HUES64 (cell line): ENCODE data around the gene KCP.

Experiments
- H3K27ac ChIP-seq: 2 replicates; pipeline ENCODE4 v1.7.0; 2013; ENCODE audit warnings: low read depth, low read length, inconsistent platforms
- H3K27me3 ChIP-seq: 2 replicates; pipeline ENCODE4 v1.6.1; 2013; ENCODE audit warnings: mild to moderate bottlenecking, low read length; ENCODE audit not compliant: insufficient read depth
- H3K36me3 ChIP-seq: 2 replicates; pipeline ENCODE4 v1.6.1; 2013; ENCODE audit warnings: mild to moderate bottlenecking, low read length; ENCODE audit not compliant: insufficient read depth
- H3K4me1 ChIP-seq: 2 replicates; pipeline ENCODE4 v1.6.1; 2013; ENCODE audit warnings: mild to moderate bottlenecking, low read length, moderate library complexity; ENCODE audit not compliant: insufficient read depth
- H3K4me3 ChIP-seq: 2 replicates; pipeline ENCODE4 v1.5.1; 2013; ENCODE audit warnings: mild to moderate bottlenecking, low read length, moderate library complexity
- H3K9ac ChIP-seq: 2 replicates; pipeline ENCODE4 v1.6.1; 2013; ENCODE audit warnings: mild to moderate bottlenecking, low read depth, low read length
- H3K9me3 ChIP-seq: 2 replicates; pipeline ENCODE4 v1.6.1; 2013; ENCODE audit warnings: low read depth, low read length; ENCODE audit not compliant: insufficient read depth
- WGBS: fragments of 150-250, 120-280 bp; methylation state at CpG from one replicate; pipeline ENCODE4 v1.1.7; 2013; ENCODE audit warnings: missing lambda C conversion rate; 5-methylcytosine and 5-hydroxymethylcytosine counted together

KCP gene

DNA sequence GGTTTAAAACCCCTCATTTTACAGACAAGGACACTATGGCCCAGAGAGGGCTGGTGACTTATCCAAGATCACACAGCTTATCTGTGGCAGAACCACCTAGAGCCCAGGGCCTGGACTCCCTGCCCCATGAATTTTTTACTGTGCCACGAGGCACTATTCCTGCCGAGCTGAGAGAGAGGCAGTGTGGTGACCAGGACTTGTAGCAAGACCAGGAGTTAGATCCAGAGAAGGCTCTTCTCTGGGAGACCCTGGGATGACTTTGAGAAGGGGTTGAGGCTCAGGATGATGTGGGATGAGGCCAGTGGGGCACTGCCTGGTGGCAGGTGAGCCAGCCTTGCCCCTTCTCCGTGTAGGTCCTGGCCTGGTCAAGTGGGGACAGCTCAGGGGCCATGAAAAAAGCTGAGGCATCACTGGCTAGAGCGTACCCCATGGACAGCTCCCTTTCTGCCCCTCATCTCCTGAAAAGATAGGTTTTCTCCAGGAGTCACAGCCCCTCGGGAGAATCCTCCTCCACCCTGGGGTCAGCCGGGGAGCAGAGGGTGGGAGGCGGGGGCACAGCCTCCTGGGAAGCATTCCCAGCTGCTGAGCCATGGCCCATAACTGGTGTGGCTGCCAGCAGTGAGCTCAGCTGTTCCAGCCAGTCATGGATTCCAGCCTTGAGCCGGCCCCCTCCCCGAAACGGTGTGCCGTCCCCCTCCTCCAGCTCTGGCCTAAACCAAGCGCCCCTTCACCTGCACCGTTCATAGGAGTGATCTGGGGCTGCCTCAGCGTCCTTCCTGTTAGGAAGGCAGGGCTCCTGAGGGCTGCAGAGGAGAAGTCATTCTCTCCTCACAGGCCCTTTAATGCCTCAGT is 74.5 kb downstream of the KCP start:
- H3K9ac ChIP-seq: no peak overlapping the region
- WGBS: 92% methylated on average over 14 of the region's 14 CpGs
- peaks cover 27% of the 10 kb centered on the region; the same call in 1 of the 2 replicates for H3K36me3 ChIP-seq

DNA sequence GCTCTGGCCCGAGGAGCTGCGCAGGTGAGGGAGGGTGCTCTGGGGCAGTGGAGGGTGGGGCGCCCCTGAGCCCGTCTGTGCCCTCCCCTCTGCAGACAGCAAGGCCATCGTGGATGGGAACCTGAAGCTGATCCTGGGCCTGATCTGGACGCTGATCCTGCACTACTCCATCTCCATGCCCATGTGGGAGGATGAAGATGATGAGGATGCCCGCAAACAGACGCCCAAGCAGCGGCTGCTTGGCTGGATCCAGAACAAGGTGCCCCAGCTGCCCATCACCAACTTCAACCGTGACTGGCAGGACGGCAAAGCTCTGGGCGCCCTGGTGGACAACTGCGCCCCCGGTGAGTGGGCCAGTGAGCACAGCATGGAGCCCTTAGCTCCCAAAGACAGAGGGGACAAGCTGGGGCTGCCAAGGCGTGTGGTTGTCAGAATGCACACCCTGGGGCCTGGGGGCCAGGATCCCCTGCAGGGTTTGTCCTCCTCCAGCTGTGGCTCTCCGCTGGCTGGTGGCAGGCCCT is 75.2 kb downstream of the KCP start:
- H3K36me3 ChIP-seq: peaks cover 23% of the 10 kb centered on the region; the same call in 1 of the 2 replicates
- H3K9me3 ChIP-seq: no peaks in the 10 kb centered on the region
- 93% methylated on average over 16 of the region's 16 CpGs for WGBS
- H3K27ac ChIP-seq: no peak overlapping the region
- peaks cover 11% of the 10 kb centered on the region for H3K27me3 ChIP-seq
- no peak overlapping the region for H3K4me3 ChIP-seq
- H3K4me1 ChIP-seq: peaks cover 15% of the 10 kb centered on the region; the same call in 1 of the 2 replicates
- no peak overlapping the region for H3K9ac ChIP-seq

More for the DNA sequence above, 74.5 kb downstream of the KCP start:
- Histone ChIP-seq H3K27me3 (peaks cover 4% of the 10 kb centered on the region), H3K9me3 (no peaks in the 10 kb centered on the region), H3K27ac (no peak overlapping the region), H3K4me1 (peaks cover 15% of the 10 kb centered on the region; the same call in 1 of the 2 replicates), H3K4me3 (no peak overlapping the region)

DNA sequence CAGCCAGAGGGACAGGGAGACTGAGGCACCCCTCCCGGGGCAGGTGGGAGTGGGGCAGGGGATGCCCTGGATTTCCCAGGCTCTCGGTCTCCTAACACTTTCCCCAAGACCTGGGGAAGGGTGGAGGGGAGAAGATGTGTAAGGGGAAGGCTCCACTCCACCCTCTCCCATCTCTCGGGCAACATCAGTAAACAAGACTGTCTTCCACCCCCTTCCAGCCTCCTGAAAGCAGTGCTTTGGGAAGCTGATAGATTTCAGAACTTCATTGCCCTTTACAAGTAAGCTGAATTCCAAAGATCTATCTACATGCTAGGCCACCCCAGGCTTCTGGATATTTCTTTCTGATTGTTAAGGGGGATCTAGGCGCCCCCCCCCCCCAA is 76.6 kb downstream of the KCP start:
- WGBS: 34% methylated on average over 3 of the region's 4 CpGs
- Histone ChIP-seq H3K4me3 (peak overlapping the region; percentile 79; the same call in 1 of the 2 replicates), H3K27me3 (peaks cover 21% of the 10 kb centered on the region), H3K9me3 (no peaks in the 10 kb centered on the region), H3K36me3 (peaks cover 20% of the 10 kb centered on the region; the same call in 1 of the 2 replicates), H3K9ac (no peak overlapping the region), H3K4me1 (peaks cover 22% of the 10 kb centered on the region), H3K27ac (peak overlapping the region; percentile 62; the same call in 1 of the 2 replicates)

GRCh38 chr7:128833148-128833945 is 77.2 kb downstream of the KCP start:
- H3K27me3 ChIP-seq: peaks cover 21% of the 10 kb centered on the region
- peaks cover 26% of the 10 kb centered on the region for H3K4me1 ChIP-seq

GRCh38 chr7:128832880-128833147 is 77.7 kb downstream of the KCP start:
- Histone ChIP-seq H3K4me1 (peaks cover 31% of the 10 kb centered on the region), H3K36me3 (peaks cover 17% of the 10 kb centered on the region; the same call in 1 of the 2 replicates), H3K4me3 (peak overlapping the region; percentile 79), H3K9me3 (no peaks in the 10 kb centered on the region), H3K9ac (peak overlapping the region; percentile 40; the same call in 1 of the 2 replicates), H3K27me3 (peaks cover 21% of the 10 kb centered on the region), H3K27ac (peak overlapping the region; percentile 77; the same call in 1 of the 2 replicates)
- 13% methylated on average over 2 of the region's 2 CpGs for WGBS

More at GRCh38 chr7:128833148-128833945, 77.2 kb downstream of the KCP start:
- H3K36me3 ChIP-seq: peaks cover 19% of the 10 kb centered on the region; the same call in 1 of the 2 replicates
- H3K9me3 ChIP-seq: no peaks in the 10 kb centered on the region
- peak overlapping the region; percentile 40; the same call in 1 of the 2 replicates for H3K9ac ChIP-seq
- H3K27ac ChIP-seq: peak overlapping the region; percentile 77; the same call in 1 of the 2 replicates
- WGBS: 13% methylated on average over 12 of the region's 13 CpGs
- peak overlapping the region; percentile 79 for H3K4me3 ChIP-seq

DNA sequence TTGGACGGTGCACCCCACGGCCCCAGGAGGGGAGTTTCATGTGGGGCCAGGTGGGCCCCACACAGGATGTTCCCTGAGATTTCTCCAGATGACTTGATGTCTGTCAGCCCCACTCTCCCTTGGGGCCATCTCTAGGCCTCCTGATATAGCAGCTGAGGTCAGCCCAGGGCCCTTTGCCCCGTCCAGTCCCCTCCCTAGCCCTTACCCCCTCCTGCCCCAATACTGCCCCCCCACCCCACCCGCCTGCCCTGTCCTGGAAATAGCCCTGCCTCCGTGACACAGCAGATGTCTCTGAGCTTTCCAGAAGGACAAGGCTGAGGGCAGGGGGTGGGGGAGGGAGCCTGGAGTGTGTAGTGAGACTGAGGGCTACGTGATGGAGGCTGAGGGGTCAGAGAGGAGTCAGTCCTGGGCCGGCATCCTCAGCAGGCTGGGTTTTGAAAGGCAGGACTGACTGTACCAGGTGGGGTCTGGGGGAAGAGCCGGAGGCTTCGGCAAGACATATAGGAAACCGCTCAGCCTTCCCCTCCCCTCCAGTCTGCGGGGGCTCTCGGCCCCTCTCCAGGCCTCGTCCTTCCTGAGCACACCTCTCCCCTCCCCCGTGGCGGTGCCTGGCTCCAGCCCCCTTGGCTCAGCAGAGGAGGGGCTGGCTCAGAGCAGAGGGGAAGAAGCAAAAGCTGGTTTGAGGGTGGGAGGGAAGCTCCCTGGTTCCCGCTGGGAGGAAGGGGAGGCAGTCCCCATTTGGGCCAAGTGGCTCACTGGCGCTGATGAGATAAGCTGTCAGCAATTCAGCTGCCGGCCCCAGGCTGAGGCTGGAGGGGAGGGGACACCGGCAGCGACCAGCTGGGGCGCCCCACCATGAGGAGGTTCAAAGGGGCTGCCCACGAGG is 78.3 kb downstream of the KCP start:
- WGBS: under 1% methylated on average over 22 of the region's 22 CpGs
- Histone ChIP-seq H3K27me3 (peaks cover 21% of the 10 kb centered on the region), H3K9me3 (no peaks in the 10 kb centered on the region), H3K27ac (peak overlapping the region; percentile 77), H3K4me1 (peaks cover 35% of the 10 kb centered on the region), H3K9ac (peak overlapping the region; percentile 40; the same call in 1 of the 2 replicates), H3K4me3 (peak overlapping the region; percentile 79), H3K36me3 (peaks cover 12% of the 10 kb centered on the region; the same call in 1 of the 2 replicates)

- under 1% methylated on average over 33 of the region's 33 CpGs for WGBS
Observed at GRCh38 chr7:128831178-128831993, 79.1 kb downstream of the KCP start.

DNA sequence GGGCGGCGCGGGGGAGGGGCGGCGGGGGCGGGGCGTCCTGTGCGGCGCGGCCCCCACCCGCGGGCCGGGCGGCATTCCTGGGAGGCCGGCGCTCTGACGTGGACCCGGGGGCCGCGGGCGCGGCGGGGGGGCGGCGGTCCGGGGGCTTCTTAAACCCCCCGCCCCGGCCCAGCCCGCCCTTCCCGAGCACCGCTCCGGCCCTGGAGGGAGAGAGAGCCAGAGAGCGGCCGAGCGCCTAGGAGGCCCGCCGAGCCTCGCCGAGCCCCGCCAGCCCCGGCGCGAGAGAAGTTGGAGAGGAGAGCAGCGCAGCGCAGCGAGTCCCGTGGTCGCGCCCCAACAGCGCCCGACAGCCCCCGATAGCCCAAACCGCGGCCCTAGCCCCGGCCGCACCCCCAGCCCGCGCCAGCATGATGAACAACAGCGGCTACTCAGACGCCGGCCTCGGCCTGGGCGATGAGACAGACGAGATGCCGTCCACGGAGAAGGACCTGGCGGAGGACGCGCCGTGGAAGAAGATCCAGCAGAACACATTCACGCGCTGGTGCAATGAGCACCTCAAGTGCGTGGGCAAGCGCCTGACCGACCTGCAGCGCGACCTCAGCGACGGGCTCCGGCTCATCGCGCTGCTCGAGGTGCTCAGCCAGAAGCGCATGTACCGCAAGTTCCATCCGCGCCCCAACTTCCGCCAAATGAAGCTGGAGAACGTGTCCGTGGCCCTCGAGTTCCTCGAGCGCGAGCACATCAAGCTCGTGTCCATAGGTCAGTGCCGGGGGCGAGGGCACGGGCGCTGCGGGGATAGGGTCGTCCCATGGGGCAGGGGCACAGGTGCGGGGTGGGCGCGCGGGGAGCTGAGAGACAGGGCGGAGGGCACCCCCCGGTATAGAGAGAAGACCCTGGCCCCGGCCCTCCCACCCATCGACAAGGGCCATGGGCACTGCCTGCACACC is 80.0 kb downstream of the KCP start, which contains the start of gene FLNC:
TSS of gene FLNC (plus strand) at position 176 of the 947 bp plus-strand sequence. CDS start at position 408, 232 bp downstream.
- under 1% methylated on average over 109 of the region's 109 CpGs for WGBS
- Histone ChIP-seq H3K9me3 (no peaks in the 10 kb centered on the region), H3K9ac (peak within 1 kb of the TSS; percentile 57), H3K27me3 (peaks cover 21% of the 10 kb centered on the region), H3K27ac (peak within 1 kb of the TSS; percentile 51; the same call in 1 of the 2 replicates), H3K4me1 (peaks cover 35% of the 10 kb centered on the region), H3K4me3 (peak within 1 kb of the TSS; percentile 79), H3K36me3 (peaks cover 6% of the 10 kb centered on the region; the same call in 1 of the 2 replicates)

More at GRCh38 chr7:128831178-128831993, 79.1 kb downstream of the KCP start:
- Histone ChIP-seq H3K36me3 (peaks cover 12% of the 10 kb centered on the region; the same call in 1 of the 2 replicates), H3K27me3 (peaks cover 21% of the 10 kb centered on the region), H3K4me3 (peak overlapping the region; percentile 79), H3K27ac (peak overlapping the region; percentile 54; the same call in 1 of the 2 replicates), H3K9ac (peak overlapping the region; percentile 6; the same call in 1 of the 2 replicates), H3K4me1 (peaks cover 35% of the 10 kb centered on the region), H3K9me3 (no peaks in the 10 kb centered on the region)
